GM12878 (cell line): Measurements from ENCODE around the gene GHDC. TPM values are rescaled to one million over a fixed set of nuclear protein-coding genes. Genes with fewer than 3 reads are reported as not detected.

Experiments
- ATAC-seq: fragments of 200-7000 bp; cut with Tn5 transposase; 3 replicates; pipeline ENCODE4 v1.9.1; 2020; ENCODE audit warnings: mild to moderate bottlenecking, moderate library complexity
- BruUV-seq: library from RNA; stranded (reverse); fragments of 400-500 nt; replicated peaks from 2 replicates; lab custom pipeline; 2021; lab: Mats Ljungman, UMichigan
- CTCF ChIA-PET: fragments of 300-600 bp; sonication (Branson Sonifier 250); formaldehyde crosslinking; extraction: SDS; loops from one replicate; lab custom pipeline; 2021; ENCODE audit warnings: inconsistent platforms; lab: Yijun Ruan, JAX
- POLR2A ChIA-PET: fragments of 350-600 bp; formaldehyde crosslinking; extraction: SDS; loops from one replicate; lab custom pipeline; 2021; ENCODE audit warnings: inconsistent platforms; lab: Charles Lee
- RAD21 ChIA-PET: fragments of 300-600 bp; sonication (Branson Sonifier 250); formaldehyde crosslinking; loops from one replicate; lab custom pipeline; 2023; ENCODE audit warnings: antibody characterized with exemption; ENCODE audit not compliant: unreplicated experiment; lab: Charles Lee
- SMC1A ChIA-PET: fragments of 300-600 bp; sonication (Branson Sonifier 250); formaldehyde crosslinking; loops from one replicate; lab custom pipeline; 2023; ENCODE audit not compliant: unreplicated experiment, uncharacterized antibody; lab: Charles Lee
- DNase-seq: peaks from one replicate; pipeline ENCODE4 v3.0.0-alpha.2; 2011; ENCODE audit warnings: low read depth, low spot score
- FAIRE-seq: peaks from 3 replicates; lab custom pipeline; 2011; peaks lifted over from hg19 to GRCh38; lab: Jason Lieb, UNC
- H2AFZ ChIP-seq: 2 replicates; pipeline ENCODE4 v1.6.0; 2011; ENCODE audit warnings: low read depth, low read length, control low read depth; ENCODE audit not compliant: control insufficient read depth
- H3K27ac ChIP-seq: 2 replicates; pipeline ENCODE4 v1.5.1; 2011; ENCODE audit warnings: control low read depth; ENCODE audit not compliant: control insufficient read depth, insufficient read depth
- H3K27me3 ChIP-seq, 2 experiments: replicated peaks in 1 of 2; 2 replicates each; pipeline versions ENCODE4 v1.6.0 to v1.6.1; 2011; ENCODE audit warnings: low read length in 1 of 2; ENCODE audit not compliant: control insufficient read depth in 2 of 2, insufficient read depth in 2 of 2
- H3K36me3 ChIP-seq, 2 experiments: 2 replicates each; pipeline ENCODE4 v1.5.1; 2011; ENCODE audit warnings: low read length in 1 of 2; ENCODE audit not compliant: control insufficient read depth in 2 of 2, insufficient read depth in 2 of 2
- H3K4me1 ChIP-seq: 2 replicates; pipeline ENCODE4 v1.6.1; 2011; ENCODE audit warnings: mild to moderate bottlenecking, low read length, moderate library complexity, mixed read lengths; ENCODE audit not compliant: control insufficient read depth, insufficient read depth
- H3K4me2 ChIP-seq: 2 replicates; pipeline ENCODE4 v1.6.0; 2011; ENCODE audit warnings: control low read depth; ENCODE audit not compliant: control insufficient read depth, insufficient read depth
- H3K4me3 ChIP-seq: fragments of 200-600 bp; sonication (generic); 2 replicates; pipeline ENCODE4 v1.5.1; 2016
- H3K79me2 ChIP-seq: 2 replicates; pipeline ENCODE4 v1.6.0; 2011; ENCODE audit warnings: low read length; ENCODE audit not compliant: control insufficient read depth, insufficient read depth
- H3K9ac ChIP-seq: 2 replicates; pipeline ENCODE4 v1.8.0; 2011; ENCODE audit warnings: low read length, control low read depth, mixed read lengths; ENCODE audit not compliant: control insufficient read depth, insufficient read depth
- H3K9me3 ChIP-seq: replicated peaks from 3 replicates; pipeline ENCODE4 v1.5.1; 2011; ENCODE audit warnings: mild to moderate bottlenecking, low read length; ENCODE audit not compliant: control insufficient read depth, insufficient read depth
- H4K20me1 ChIP-seq: 2 replicates; pipeline ENCODE4 v1.6.0; 2011; ENCODE audit not compliant: control insufficient read depth, insufficient read depth
- CBFB ChIP-seq: IDR thresholded peaks from 2 replicates; pipeline ENCODE4 v1.6.1; 2016; ENCODE audit warnings: antibody characterized with exemption, low read depth
- ETV6 ChIP-seq, 2 experiments: fragments of 450-650 bp in 1 of 2; IDR thresholded peaks in 1 of 2; conservative IDR thresholded peaks in 1 of 2; 2 replicates each; pipeline ENCODE4 v1.6.1; 2014; ENCODE audit warnings: antibody characterized with exemption in 1 of 2, borderline replicate concordance in 1 of 2, low read depth in 1 of 2, mild to moderate bottlenecking in 1 of 2, moderate library complexity in 1 of 2
- NR2C1 ChIP-seq: fragments of 450-650 bp; IDR thresholded peaks from 2 replicates; pipeline ENCODE4 v1.6.1; 2017; ENCODE audit warnings: antibody characterized with exemption, mild to moderate bottlenecking, moderate library complexity
- WGBS: methylation state at CpG from one replicate; pipeline ENCODE4 v1.1.6; 2016; ENCODE audit warnings: low lambda C conversion rate; ENCODE audit not compliant: insufficient replicate concordance, insufficient coverage; ENCODE audit errors: missing lambda C conversion rate; 5-methylcytosine and 5-hydroxymethylcytosine counted together
- in situ Hi-C: fragments of 300-500 bp; cut with MboI; formaldehyde crosslinking; loops from 9 replicates; pipeline ENCODE4 v1.14.3; 2018; ENCODE audit warnings: mixed read lengths
- intact Hi-C: fragments of 100-400 bp; cut with micrococcal nuclease; formaldehyde crosslinking; loops from one replicate; pipeline ENCODE4 v1.14.2; 2022; ENCODE audit not compliant: unreplicated experiment
- polyA plus RNA-seq, 11 experiments: library from polyadenylated mRNA; depleted of rRNA in 4 of 11; unstranded in 6 of 11; stranded (reverse) in 5 of 11; fragments of >200 nt; fragmentation: Nextera tagmentation in 4 of 11; fragmentation: Illumina TruSeq in 1 of 11; extraction: Ambion mirVana in 4 of 11; extraction: Trizol in 1 of 11; gene quantifications; 1 replicate in 1 of 11; 2 replicates in 10 of 11; pipeline versions ENCODE4 v1.2.1 to v1.2.3, GENCODE V29; 2011 to 2016; ENCODE audit warnings: inconsistent platforms in 2 of 11, missing spikeins in 2 of 11, low read depth in 1 of 11
- total RNA-seq, 4 experiments: library from RNA; depleted of rRNA in 3 of 4; stranded (reverse); fragments of >200 nt in 3 of 4; fragmentation: Illumina TruSeq in 1 of 4; extraction: Trizol in 1 of 4; gene quantifications; 2 replicates each; pipeline versions ENCODE4 v1.2.1 to v1.2.3, GENCODE V29; 2013 to 2021

The GHDC gene
- total and polyA plus RNA-seq, 10 of the 15 experiments (the other 5 are each of a cell fraction or from before 2014, with no cell fraction given), result 0.72 to 20.6 (median 12.9) TPM

DNA sequence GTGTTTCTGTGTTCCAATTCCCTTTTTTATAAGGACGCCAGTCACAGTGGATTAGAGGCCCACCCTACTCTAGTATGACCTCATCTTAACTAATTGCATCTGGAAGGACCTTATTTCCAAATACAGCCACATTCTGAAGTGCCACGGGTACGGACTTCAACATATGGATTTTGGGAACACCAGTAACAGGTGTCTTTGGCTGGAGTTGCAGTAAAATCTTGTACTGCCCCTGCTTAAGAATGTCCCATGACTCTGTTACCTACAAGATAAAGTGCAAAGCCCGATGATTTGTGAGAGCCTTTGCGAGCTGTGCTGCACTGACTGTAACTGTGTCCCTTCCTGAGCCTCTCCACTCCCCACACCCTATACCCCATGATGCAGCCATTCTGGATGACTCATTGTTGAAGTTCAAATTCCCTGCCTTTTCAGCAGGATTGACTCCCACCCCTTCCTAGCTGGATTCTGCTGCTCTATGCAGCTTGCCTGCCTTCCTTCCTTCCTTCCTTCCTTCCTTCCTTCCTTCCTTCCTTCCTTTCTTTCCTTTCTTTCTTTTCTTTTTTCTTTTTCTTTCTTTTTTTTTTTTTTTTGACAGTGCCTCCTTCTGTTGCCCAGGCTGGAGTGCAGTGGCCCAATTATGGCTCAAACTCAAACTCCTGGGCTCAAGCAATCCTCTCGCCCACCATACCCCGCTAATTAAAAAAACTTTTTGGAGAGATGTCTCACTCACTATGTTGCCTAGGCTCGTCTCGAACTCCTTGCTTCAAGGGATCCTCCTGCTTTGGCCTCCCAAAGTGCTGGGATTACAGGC, 11.2 kb downstream of the GHDC start (continued):
- peak in 1 of 2 experiments; percentile 75; a peak in 2 of 4 replicates for TF ChIP-seq ETV6 (conservative IDR thresholded peaks at IDR 0.05 in 1 of 2, IDR thresholded peaks at IDR 0.05 in 1 of 2; ENCODE audit: borderline replicate concordance in 1 of 2, low read depth in 1 of 2)

DNA sequence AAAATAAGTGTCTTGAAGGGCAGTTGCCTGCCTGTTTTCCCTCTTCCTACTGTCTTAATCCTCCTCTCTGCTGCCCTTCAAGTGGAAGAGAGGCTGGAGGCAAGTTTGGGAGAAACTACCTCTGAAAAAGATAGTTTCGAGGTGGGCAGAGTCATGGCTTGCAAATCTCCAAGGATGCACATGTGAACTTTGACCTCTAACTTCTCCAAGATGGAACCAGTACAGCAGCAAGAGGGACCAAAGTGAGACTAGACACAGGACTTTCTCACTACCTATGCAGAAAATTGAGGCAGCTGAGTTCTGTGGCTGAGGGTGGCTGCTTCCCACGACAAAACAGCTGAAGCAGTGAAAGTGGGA, 12.5 kb downstream of the GHDC start:
- SMC1A ChIA-PET, result interaction anchor here (0.6 to 4.7 kb wide), 29 partner anchors 12 to 225 kb away, joined by 3 to 53 read pairs (median 4); partner anchors contain the start of genes CNP, DHX58, GHDC and KAT2A
- intact Hi-C loops (loop anchor here (1.0 to 10.0 kb wide), 5 partner anchors 64 to 223 kb away; partner anchors contain the start of genes CNP and STAT5A), in situ Hi-C loops (no loop called here)
- TF ChIP-seq CBFB (no peak), NR2C1 (peak; percentile 34; the same call in 1 of the 2 replicates)
- H3K36me3 ChIP-seq, result no peaks in the 10 kb centered on the region
- H4K20me1 ChIP-seq, result no peaks in the 10 kb centered on the region
- H3K27ac ChIP-seq, result no peak overlapping the region
- POLR2A ChIA-PET, result interaction anchor here (0.5 to 1.9 kb wide), 12 partner anchors 13 to 216 kb away, joined by 3 to 15 read pairs (median 4); partner anchors contain the start of genes DHX58, GHDC and KAT2A
- BruUV-seq, result no TSS peak
- H3K9me3 ChIP-seq, result no peaks in the 10 kb centered on the region
- H3K4me2 ChIP-seq, result peak overlapping the region; percentile 94
- no peak for DNase-seq
- CTCF ChIA-PET, result interaction anchor here (0.6 to 4.6 kb wide), 42 partner anchors 9 to 441 kb away, joined by 3 to 138 read pairs (median 4); partner anchors contain the start of genes CNP, DHX58, DNAJC7 and GHDC
- H3K27me3 ChIP-seq, result no peaks in the 10 kb centered on the region
- FAIRE-seq, result no peak
- 69% methylated on average over 2 of the region's 2 CpGs for WGBS
- peaks cover 39% of the 10 kb centered on the region for H3K4me1 ChIP-seq
- RAD21 ChIA-PET, result interaction anchor here (0.7 to 4.7 kb wide), 27 partner anchors 8 to 224 kb away, joined by 3 to 78 read pairs (median 4); partner anchors contain the start of genes DHX58, DNAJC7, GHDC and KAT2A
- no peak for ATAC-seq
- no peak overlapping the region for H3K9ac ChIP-seq
- no peak overlapping the region; the same call in 1 of the 2 replicates for H2AFZ ChIP-seq
- 0 out of 2 replicates have a peak overlapping the region, but pooled peaks have one; percentile 10 for H3K4me3 ChIP-seq
- H3K79me2 ChIP-seq, result no peaks in the 10 kb centered on the region
